H1 (cell line): ENCODE measurements around the gene CFAP58. TPM values are rescaled to one million over a fixed set of nuclear protein-coding genes. Genes with fewer than 3 reads are reported as not detected.

Experiments used
- CTCF ChIA-PET: fragments of 300-600 bp; sonication (Branson Sonifier 250); formaldehyde crosslinking; loops from one replicate; lab custom pipeline; 2021; ENCODE audit not compliant: partially characterized antibody; lab: Charles Lee
- POLR2A ChIA-PET: fragments of 300-600 bp; sonication (Branson Sonifier 250); formaldehyde crosslinking; loops from one replicate; lab custom pipeline; 2021; ENCODE audit warnings: inconsistent platforms; ENCODE audit not compliant: partially characterized antibody; lab: Charles Lee
- DNase-seq, 2 experiments: peaks; one replicate each; pipeline versions ENCODE4 v3.0.0 to v3.0.0-alpha.2; 2010 to 2022; ENCODE audit warnings: low spot score in 2 of 2, low read depth in 1 of 2, mixed read lengths in 1 of 2
- FAIRE-seq: peaks from 2 replicates; lab custom pipeline; 2011; peaks lifted over from hg19 to GRCh38; lab: Jason Lieb, UNC
- H2AFZ ChIP-seq: 2 replicates; pipeline ENCODE4 v1.8.1; 2012; ENCODE audit warnings: low read length, inconsistent platforms
- H2AK5ac ChIP-seq: 2 replicates; pipeline ENCODE4 v1.6.1; 2013; ENCODE audit warnings: low read depth, low read length
- H2BK120ac ChIP-seq: replicated peaks from 2 replicates; pipeline ENCODE3; 2013; ENCODE audit warnings: low read depth, low read length, inconsistent platforms
- H2BK12ac ChIP-seq: 2 replicates; pipeline ENCODE4 v1.6.1; 2013; ENCODE audit warnings: low read depth, low read length
- H2BK15ac ChIP-seq: 2 replicates; pipeline ENCODE4 v1.6.1; 2013; ENCODE audit warnings: low read length
- H2BK20ac ChIP-seq: 2 replicates; pipeline ENCODE4 v1.6.1; 2013; ENCODE audit warnings: low read length
- H2BK5ac ChIP-seq: 2 replicates; pipeline ENCODE4 v1.6.1; 2013; ENCODE audit warnings: low read depth, low read length
- H3K14ac ChIP-seq: 2 replicates; pipeline ENCODE4 v1.6.1; 2013; ENCODE audit warnings: inconsistent platforms; ENCODE audit not compliant: insufficient read length
- H3K18ac ChIP-seq: 2 replicates; pipeline ENCODE4 v1.6.1; 2013; ENCODE audit warnings: low read length; ENCODE audit errors: extremely low read depth
- H3K23ac ChIP-seq: 2 replicates; pipeline ENCODE4 v1.6.1; 2013; ENCODE audit warnings: inconsistent platforms; ENCODE audit not compliant: insufficient read length
- H3K23me2 ChIP-seq: 2 replicates; pipeline ENCODE4 v1.6.1; 2013; ENCODE audit warnings: low read depth, low read length
- H3K27ac ChIP-seq: 2 replicates; pipeline ENCODE4 v1.6.1; 2011; ENCODE audit warnings: low read depth, low read length, inconsistent platforms
- H3K27me3 ChIP-seq, 4 experiments: replicated peaks in 1 of 4; 1 replicate in 1 of 4; 2 replicates in 3 of 4; pipeline versions ENCODE4 v1.6.1 to v1.8.1; 2011 to 2013; ENCODE audit warnings: low read length in 3 of 4, mild to moderate bottlenecking in 3 of 4, inconsistent platforms in 2 of 4, mixed read lengths in 2 of 4, moderate library complexity in 1 of 4; ENCODE audit not compliant: control insufficient read depth in 3 of 4, insufficient read depth in 3 of 4; ENCODE audit errors: extremely low read depth in 1 of 4
- H3K36me3 ChIP-seq, 4 experiments: 2 replicates each; pipeline versions ENCODE4 v1.6.1 to v1.8.1; 2011 to 2013; ENCODE audit warnings: mild to moderate bottlenecking in 4 of 4, low read length in 3 of 4, moderate library complexity in 2 of 4, control low read depth in 1 of 4, inconsistent platforms in 1 of 4; ENCODE audit not compliant: insufficient read depth in 4 of 4, control insufficient read depth in 2 of 4
- H3K4ac ChIP-seq: replicated peaks from 2 replicates; pipeline ENCODE3; 2013; ENCODE audit warnings: low read length, low read depth, mixed read lengths, inconsistent platforms; ENCODE audit not compliant: insufficient read length
- H3K4me1 ChIP-seq, 4 experiments: replicated peaks in 1 of 4; 1 replicate in 1 of 4; 2 replicates in 3 of 4; pipeline versions ENCODE4 v1.6.1 to v1.8.1; 2011 to 2013; ENCODE audit warnings: low read length in 3 of 4, inconsistent platforms in 2 of 4, mixed read lengths in 1 of 4; ENCODE audit not compliant: insufficient read depth in 4 of 4, control insufficient read depth in 3 of 4
- H3K4me2 ChIP-seq, 2 experiments: 2 replicates each; pipeline versions ENCODE4 v1.6.1 to v1.8.1; 2011 to 2013; ENCODE audit warnings: low read depth in 2 of 2, low read length in 2 of 2, control low read depth in 1 of 2, inconsistent platforms in 1 of 2, mild to moderate bottlenecking in 1 of 2; ENCODE audit not compliant: insufficient read depth in 1 of 2
- H3K4me3 ChIP-seq, 4 experiments: fragments of 200-600, 300-600 bp in 1 of 4; sonication (generic), shearing (Covaris generic), sonication (Bioruptor Twin) in 1 of 4; 2 replicates each; pipeline versions ENCODE4 v1.5.1 to v1.8.1; 2011 to 2016; ENCODE audit warnings: low read length in 4 of 4, low read depth in 3 of 4, control low read depth in 2 of 4, inconsistent platforms in 2 of 4, mild to moderate bottlenecking in 2 of 4, mixed read lengths in 1 of 4, moderate library complexity in 1 of 4; ENCODE audit not compliant: insufficient read depth in 2 of 4; ENCODE audit errors: extremely low read depth in 1 of 4
- H3K56ac ChIP-seq: replicated peaks from 2 replicates; pipeline ENCODE3; 2013; ENCODE audit warnings: low read depth, mild to moderate bottlenecking, mixed read lengths, low read length, inconsistent platforms; ENCODE audit not compliant: insufficient read length
- H3K79me1 ChIP-seq: 2 replicates; pipeline ENCODE4 v1.6.1; 2013; ENCODE audit warnings: low read depth, low read length, control low read depth
- H3K79me2 ChIP-seq, 2 experiments: 2 replicates each; pipeline versions ENCODE4 v1.6.1 to v1.8.1; 2012 to 2013; ENCODE audit warnings: low read length in 2 of 2, mild to moderate bottlenecking in 2 of 2, inconsistent platforms in 1 of 2; ENCODE audit not compliant: insufficient read depth in 2 of 2, control insufficient read depth in 1 of 2
- H3K9ac ChIP-seq, 4 experiments: replicated peaks in 1 of 4; 1 replicate in 1 of 4; 2 replicates in 3 of 4; pipeline versions ENCODE4 v1.6.1 to v1.8.1; 2011 to 2013; ENCODE audit warnings: low read depth in 3 of 4, low read length in 3 of 4, control low read depth in 2 of 4, mild to moderate bottlenecking in 2 of 4, moderate library complexity in 2 of 4, inconsistent platforms in 1 of 4; ENCODE audit errors: extremely low read depth in 1 of 4
- H3K9me3 ChIP-seq, 2 experiments: 2 replicates each; pipeline versions ENCODE4 v1.6.1 to v1.8.1; 2012 to 2013; ENCODE audit warnings: mild to moderate bottlenecking in 2 of 2, moderate library complexity in 2 of 2, control low read depth in 1 of 2, inconsistent platforms in 1 of 2, low read depth in 1 of 2, low read length in 1 of 2, mixed read lengths in 1 of 2; ENCODE audit not compliant: insufficient read depth in 2 of 2
- H4K20me1 ChIP-seq, 2 experiments: replicated peaks in 1 of 2; 2 replicates each; pipeline versions ENCODE3 to v1.8.1; 2011 to 2013; ENCODE audit warnings: inconsistent platforms in 2 of 2, low read length in 2 of 2, mild to moderate bottlenecking in 1 of 2; ENCODE audit not compliant: insufficient read depth in 2 of 2, control insufficient read depth in 1 of 2
- H4K5ac ChIP-seq: 2 replicates; pipeline ENCODE4 v1.6.1; 2013; ENCODE audit warnings: low read length, low read depth, mixed read lengths, inconsistent platforms; ENCODE audit not compliant: insufficient read length
- H4K8ac ChIP-seq: 2 replicates; pipeline ENCODE4 v1.8.0; 2013; ENCODE audit warnings: mild to moderate bottlenecking, moderate library complexity, low read length, inconsistent platforms; ENCODE audit not compliant: insufficient read depth; ENCODE audit errors: extremely low read depth
- H4K91ac ChIP-seq: replicated peaks from 2 replicates; pipeline ENCODE3; 2013; ENCODE audit warnings: low read length, mixed read lengths, inconsistent platforms; ENCODE audit not compliant: insufficient read length
- ASH2L ChIP-seq: fragments of 200-600, 300-600 bp; sonication (generic); IDR thresholded peaks from one replicate; pipeline ENCODE4 v1.7.1; 2017; ENCODE audit warnings: low read length
- EP300 ChIP-seq, 2 experiments: IDR thresholded peaks; 1 replicate in 1 of 2; 2 replicates in 1 of 2; pipeline ENCODE4 v1.6.1; 2011 to 2012; ENCODE audit warnings: low read depth in 2 of 2, low read length in 2 of 2, mild to moderate bottlenecking in 2 of 2, borderline replicate concordance in 1 of 2, inconsistent platforms in 1 of 2, moderate library complexity in 1 of 2
- EZH2 ChIP-seq: fragments of 200-600 bp; sonication (generic); IDR thresholded peaks from 2 replicates; pipeline ENCODE4 v1.7.1; 2012; ENCODE audit warnings: low read depth, mild to moderate bottlenecking, moderate library complexity, low read length, inconsistent platforms; ENCODE audit not compliant: severe bottlenecking
- GABPA ChIP-seq: IDR thresholded peaks from 2 replicates; pipeline ENCODE4 v1.6.1; 2011; ENCODE audit warnings: mild to moderate bottlenecking, low read length, moderate library complexity, borderline replicate concordance; ENCODE audit not compliant: insufficient read depth
- RFX5 ChIP-seq: IDR thresholded peaks from 2 replicates; pipeline ENCODE4 v1.6.1; 2011; ENCODE audit warnings: low read depth, low read length, improper control_type of control experiment, borderline replicate concordance
- SP1 ChIP-seq: IDR thresholded peaks from 2 replicates; pipeline ENCODE4 v1.6.1; 2011; ENCODE audit warnings: low read depth, low read length
- WGBS, 2 experiments: shearing (Covaris generic) in 1 of 2; methylation state at CpG; one replicate each; pipeline versions ENCODE4 v1.1.6 to v1.1.7; 2013 to 2015; ENCODE audit warnings: low lambda C conversion rate in 2 of 2, mixed read lengths in 2 of 2, inconsistent platforms in 1 of 2, low coverage in 1 of 2, missing lambda C conversion rate in 1 of 2; ENCODE audit not compliant: insufficient replicate concordance in 2 of 2, insufficient coverage in 1 of 2, insufficient read length in 1 of 2; ENCODE audit errors: extremely low coverage in 1 of 2, missing lambda C conversion rate in 1 of 2; 5-methylcytosine and 5-hydroxymethylcytosine counted together
- polyA plus RNA-seq, 7 experiments: library from polyadenylated mRNA; depleted of rRNA in 3 of 7; stranded (reverse) in 5 of 7; unstranded in 2 of 7; fragments of >200 nt in 5 of 7; fragments of 200-250 nt in 2 of 7; gene quantifications; 1 replicate in 5 of 7; 2 replicates in 1 of 7; 4 replicates in 1 of 7; pipeline versions ENCODE4 v1.2.1 to v1.2.3, GENCODE V29; 2011 to 2013; ENCODE audit warnings: missing spikeins in 2 of 7, mixed read lengths in 2 of 7
- total RNA-seq: library from RNA; stranded (reverse); fragmentation: NEBNext Ultra II Directional; extraction: Animal tissue kit (Norgen Biotek cat#: 25700); gene quantifications from 2 replicates; pipeline ENCODE4 v1.2.1, GENCODE V29; 2021

The CFAP58 gene
- total and polyA plus RNA-seq, 2 of the 8 experiments (the other 6 are each of a cell fraction or from before 2014, with no cell fraction given) = 0.32 to 0.71 TPM

DNA sequence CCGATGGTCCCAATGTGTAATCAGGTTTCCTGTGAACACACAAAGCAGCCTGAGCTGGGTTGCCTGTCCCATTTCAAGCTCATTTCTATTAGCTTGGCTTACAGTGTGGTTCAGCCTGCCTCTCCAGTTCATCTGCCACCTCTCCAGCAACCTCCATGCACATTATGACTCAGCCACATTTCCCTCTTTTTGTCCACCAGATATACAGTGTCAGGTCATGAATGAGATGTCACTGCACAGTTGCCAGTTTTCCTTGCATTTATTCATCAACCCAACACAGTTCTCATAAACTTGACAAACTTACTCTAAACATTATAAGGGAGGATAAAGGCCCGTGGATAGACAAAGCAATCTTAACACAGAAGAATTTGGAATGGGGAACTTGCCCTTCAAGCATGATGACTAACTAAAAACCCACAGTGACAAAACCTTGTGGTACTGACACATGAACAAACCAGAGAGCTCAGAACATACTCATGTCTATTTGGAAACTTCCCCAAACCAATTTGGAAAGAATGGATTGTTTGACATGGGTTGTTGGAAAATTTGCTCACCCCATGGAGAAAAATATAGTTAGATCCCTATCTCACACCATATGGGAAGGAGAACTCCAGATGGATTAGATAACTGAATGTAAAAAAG is 2.5 kb upstream of the CFAP58 start:
- POLR2A ChIA-PET = interaction anchor here (0.9 to 2.0 kb wide), 7 partner anchors 8 to 58 kb away, joined by 3 to 7 read pairs (median 4); partner anchors contain the start of gene ITPRIP
- H3K27ac ChIP-seq = no peak overlapping the region

More for the DNA sequence above, 2.5 kb upstream of the CFAP58 start:
- DNase-seq (no peak), FAIRE-seq (no peak)
- Histone ChIP-seq H2BK5ac (no peak overlapping the region), H3K14ac (no peak overlapping the region), H3K4me1 (peaks cover 0 to 9% (median 1%) of the 10 kb centered on the region in 4 experiments; a peak in 2 of 7 replicates), H4K8ac (no peak overlapping the region), H2BK120ac (no peak overlapping the region), H4K20me1 (no peaks in the 10 kb centered on the region), H2BK12ac (no peak overlapping the region), H2AFZ (no peak overlapping the region), H3K56ac (no peak overlapping the region), H3K4ac (no peak overlapping the region), H3K9ac (no peak overlapping the region), H3K79me2 (no peaks in the 10 kb centered on the region), H2BK15ac (no peak overlapping the region), H3K4me2 (no peak overlapping the region), H3K23ac (no peak overlapping the region), H3K9me3 (no peaks in the 10 kb centered on the region), H2BK20ac (no peak overlapping the region), H3K18ac (no peak overlapping the region), H3K27me3 (peaks cover 5 to 13% (median 10%) of the 10 kb centered on the region in 4 experiments), H3K36me3 (no peaks in the 10 kb centered on the region), H2AK5ac (no peak overlapping the region), H3K79me1 (no peaks in the 10 kb centered on the region), H3K4me3 (no peak overlapping the region), H4K91ac (no peak overlapping the region), H4K5ac (no peak overlapping the region), H3K23me2 (peaks cover 7% of the 10 kb centered on the region; the same call in 1 of the 2 replicates)
- TF ChIP-seq ASH2L = no peak
- no peak for TF ChIP-seq EP300 (IDR thresholded peaks at IDR 0.05; ENCODE audit: borderline replicate concordance in 1 of 2, low read depth in 2 of 2, low read length in 2 of 2)
- TF ChIP-seq EZH2 = no peak
- TF ChIP-seq RFX5 = no peak
- no peak for TF ChIP-seq SP1
- no peak for TF ChIP-seq GABPA
- 88% methylated on average over 2 of the region's 2 CpGs; no CpG with 5 or more reads in 1 of the 2 experiments for WGBS, 2 experiments
- CTCF ChIA-PET = interaction anchor here (0.6 to 17.2 kb wide), 29 partner anchors 10 to 461 kb away, joined by 3 to 379 read pairs (median 5); partner anchors contain the start of genes GSTO1 and ITPRIP
